ES-I3 (cell line): ENCODE results near the gene CAPN12.

Source experiments
- H3K36me3 ChIP-seq: 2 replicates; pipeline ENCODE4 v1.6.1; 2013; ENCODE audit warnings: mild to moderate bottlenecking, low read length, control low read depth, moderate library complexity; ENCODE audit not compliant: insufficient read depth
- H3K4me1 ChIP-seq: 2 replicates; pipeline ENCODE4 v1.6.1; 2013; ENCODE audit warnings: mild to moderate bottlenecking, control low read depth, low read length; ENCODE audit not compliant: insufficient read depth
- H3K9ac ChIP-seq: 2 replicates; pipeline ENCODE4 v1.6.1; 2013; ENCODE audit warnings: low read depth, mild to moderate bottlenecking, low read length, moderate library complexity
- H3K9me3 ChIP-seq: 2 replicates; pipeline ENCODE4 v1.6.1; 2013; ENCODE audit warnings: mild to moderate bottlenecking, low read length, moderate library complexity; ENCODE audit not compliant: control insufficient read depth, insufficient read depth

CAPN12 gene

GRCh38 chr19:38737281-38737865 is 6.9 kb downstream of the CAPN12 start:
- no peaks in the 10 kb centered on the region for H3K9me3 ChIP-seq
- H3K4me1 ChIP-seq, result peaks cover 2% of the 10 kb centered on the region; the same call in 1 of the 2 replicates
- peak overlapping the region; percentile 25; the same call in 1 of the 2 replicates for H3K9ac ChIP-seq
- H3K36me3 ChIP-seq, result no peaks in the 10 kb centered on the region

GRCh38 chr19:38736413-38737280 is 7.6 kb downstream of the CAPN12 start:
- H3K36me3 ChIP-seq, result no peaks in the 10 kb centered on the region
- no peaks in the 10 kb centered on the region for H3K9me3 ChIP-seq
- H3K9ac ChIP-seq, result peak overlapping the region; percentile 57; the same call in 1 of the 2 replicates
- H3K4me1 ChIP-seq, result peaks cover 2% of the 10 kb centered on the region; the same call in 1 of the 2 replicates

- no peaks in the 10 kb centered on the region for H3K9me3 ChIP-seq
- H3K36me3 ChIP-seq, result peaks cover 4% of the 10 kb centered on the region; the same call in 1 of the 2 replicates
- H3K9ac ChIP-seq, result peak overlapping the region; percentile 57; the same call in 1 of the 2 replicates
- H3K4me1 ChIP-seq, result peaks cover 2% of the 10 kb centered on the region; the same call in 1 of the 2 replicates
Measured at GRCh38 chr19:38736036-38736412, 8.2 kb downstream of the CAPN12 start.

- H3K36me3 ChIP-seq, result peaks cover 4% of the 10 kb centered on the region; the same call in 1 of the 2 replicates
- peaks cover 2% of the 10 kb centered on the region; the same call in 1 of the 2 replicates for H3K4me1 ChIP-seq
- no peaks in the 10 kb centered on the region for H3K9me3 ChIP-seq
- peak overlapping the region; percentile 65; the same call in 1 of the 2 replicates for H3K9ac ChIP-seq
Measured at GRCh38 chr19:38735257-38735686, 9.0 kb downstream of the CAPN12 start.

GRCh38 chr19:38734426-38735256 is 9.6 kb downstream of the CAPN12 start:
- Histone ChIP-seq H3K9me3 (no peaks in the 10 kb centered on the region), H3K9ac (peak overlapping the region; percentile 65), H3K4me1 (peaks cover 2% of the 10 kb centered on the region; the same call in 1 of the 2 replicates), H3K36me3 (peaks cover 4% of the 10 kb centered on the region)

- Histone ChIP-seq H3K36me3 (peaks cover 4% of the 10 kb centered on the region), H3K4me1 (peaks cover 2% of the 10 kb centered on the region; the same call in 1 of the 2 replicates), H3K9ac (no peak overlapping the region), H3K9me3 (no peaks in the 10 kb centered on the region)
Measured at GRCh38 chr19:38734176-38734425, 10.2 kb downstream of the CAPN12 start.

GRCh38 chr19:38733493-38734175 is 10.6 kb downstream of the CAPN12 start:
- peaks cover 4% of the 10 kb centered on the region for H3K36me3 ChIP-seq
- H3K4me1 ChIP-seq, result peaks cover 2% of the 10 kb centered on the region; the same call in 1 of the 2 replicates
- no peaks in the 10 kb centered on the region for H3K9me3 ChIP-seq
- H3K9ac ChIP-seq, result no peak overlapping the region

- Histone ChIP-seq H3K36me3 (peaks cover 4% of the 10 kb centered on the region), H3K4me1 (peaks cover 2% of the 10 kb centered on the region; the same call in 1 of the 2 replicates), H3K9me3 (no peaks in the 10 kb centered on the region), H3K9ac (no peak overlapping the region)
Measured at GRCh38 chr19:38733241-38733492, 11.1 kb downstream of the CAPN12 start.

- Histone ChIP-seq H3K9me3 (no peaks in the 10 kb centered on the region), H3K4me1 (peaks cover 2% of the 10 kb centered on the region; the same call in 1 of the 2 replicates), H3K9ac (no peak overlapping the region), H3K36me3 (peaks cover 15% of the 10 kb centered on the region)
Measured at GRCh38 chr19:38731654-38732301, 12.5 kb downstream of the CAPN12 start.

GRCh38 chr19:38730731-38731589 is 13.3 kb downstream of the CAPN12 start:
- Histone ChIP-seq H3K4me1 (peaks cover 2% of the 10 kb centered on the region; the same call in 1 of the 2 replicates), H3K9me3 (no peaks in the 10 kb centered on the region), H3K36me3 (peaks cover 16% of the 10 kb centered on the region), H3K9ac (no peak overlapping the region)

GRCh38 chr19:38730470-38730730 is 13.9 kb downstream of the CAPN12 start:
- peaks cover 21% of the 10 kb centered on the region for H3K36me3 ChIP-seq
- no peaks in the 10 kb centered on the region for H3K9me3 ChIP-seq
- peaks cover 2% of the 10 kb centered on the region; the same call in 1 of the 2 replicates for H3K4me1 ChIP-seq
- no peak overlapping the region for H3K9ac ChIP-seq

GRCh38 chr19:38729653-38730469 is 14.4 kb downstream of the CAPN12 start:
- no peak overlapping the region for H3K9ac ChIP-seq
- no peaks in the 10 kb centered on the region for H3K9me3 ChIP-seq
- peaks cover 26% of the 10 kb centered on the region for H3K36me3 ChIP-seq
- peaks cover 2% of the 10 kb centered on the region; the same call in 1 of the 2 replicates for H3K4me1 ChIP-seq
